Measurements from ENCODE around the gene ADAMTS17.

The ADAMTS17 gene

GRCh38 chr15:100234158-100235029 is 107.4 kb downstream of the ADAMTS17 start:
- no peak for DNase-seq (ENCODE audit: low spot score)
- no peak for TF ChIP-seq CTCF (IDR thresholded peaks at IDR 0.05; ENCODE audit: borderline replicate concordance, control extremely low read depth, extremely low read depth, insufficient read depth, missing control alignments)
- in situ Hi-C loops (cut with MboI; ENCODE audit: low sequenced_read_pairs, unreplicated experiment) = no loop called here

GRCh38 chr15:100230784-100231183 is 111.0 kb downstream of the ADAMTS17 start:
- DNase-seq (ENCODE audit: low spot score) = no peak
- no peak for TF ChIP-seq CTCF (IDR thresholded peaks at IDR 0.05; ENCODE audit: borderline replicate concordance, control extremely low read depth, extremely low read depth, insufficient read depth, missing control alignments)
- in situ Hi-C loops (cut with MboI; ENCODE audit: low sequenced_read_pairs, unreplicated experiment) = no loop called here

GRCh38 chr15:100229181-100230163 is 112.3 kb downstream of the ADAMTS17 start:
- in situ Hi-C loops (cut with MboI; ENCODE audit: low sequenced_read_pairs, unreplicated experiment) = no loop called here
- DNase-seq (ENCODE audit: low spot score) = no peak
- no peak for TF ChIP-seq CTCF (IDR thresholded peaks at IDR 0.05; ENCODE audit: borderline replicate concordance, control extremely low read depth, extremely low read depth, insufficient read depth, missing control alignments)

GRCh38 chr15:100227781-100228180 is 114.0 kb downstream of the ADAMTS17 start:
- no peak for TF ChIP-seq CTCF (IDR thresholded peaks at IDR 0.05; ENCODE audit: borderline replicate concordance, control extremely low read depth, extremely low read depth, insufficient read depth, missing control alignments)
- in situ Hi-C loops (cut with MboI; ENCODE audit: low sequenced_read_pairs, unreplicated experiment) = no loop called here
- no peak for DNase-seq (ENCODE audit: low spot score)

- TF ChIP-seq CTCF (IDR thresholded peaks at IDR 0.05; ENCODE audit: borderline replicate concordance, control extremely low read depth, extremely low read depth, insufficient read depth, missing control alignments) = no peak
- no peak for DNase-seq (ENCODE audit: low spot score)
- in situ Hi-C loops (cut with MboI; ENCODE audit: low sequenced_read_pairs, unreplicated experiment) = no loop called here
Observed at GRCh38 chr15:100226107-100226506, 115.7 kb downstream of the ADAMTS17 start.

Data from GM13976 (cell line).